RPMI7951 (cell line): ENCODE results near the gene RAP2A. TPM values are rescaled to one million over a fixed set of nuclear protein-coding genes. Genes with fewer than 3 reads are reported as not detected.

Source experiments
- DNase-seq: peaks from one replicate; pipeline ENCODE4 v3.0.0-alpha.2; 2012; ENCODE audit warnings: low read depth
- total RNA-seq: library from RNA; depleted of rRNA; stranded (reverse); fragments of >200 nt; shearing (Covaris generic); gene quantifications from 2 replicates; pipeline ENCODE4 v1.2.3, GENCODE V29; 2014

Gene RAP2A
- total RNA-seq, 1 experiment from 2014 or later = 28.2 TPM

- DNase-seq = peak; percentile 57
Observed at GRCh38 chr13:97422118-97423054, 11.6 kb upstream of the RAP2A start.

- no peak for DNase-seq
Observed at GRCh38 chr13:97423300-97424045, 10.5 kb upstream of the RAP2A start.

DNA sequence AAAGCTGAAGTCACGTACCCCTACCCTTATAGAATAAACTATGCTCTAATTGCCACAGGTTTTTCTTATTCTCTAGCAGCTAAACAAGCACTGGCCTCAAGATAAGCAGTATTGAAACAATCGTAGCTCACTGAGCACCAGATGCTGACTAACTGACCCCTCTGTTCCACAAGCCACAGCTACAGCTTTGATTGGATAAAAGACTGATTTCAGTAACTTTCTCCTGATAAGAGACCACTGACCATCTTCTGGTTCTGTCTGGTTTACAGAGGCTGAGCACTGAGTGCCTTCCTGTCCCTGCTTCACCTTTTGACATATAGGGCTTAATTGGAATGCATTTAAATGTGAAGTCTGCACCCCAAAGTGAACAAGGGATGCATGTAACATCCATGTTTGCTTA lies 8.4 kb upstream of the RAP2A start:
- no peak for DNase-seq

- no peak for DNase-seq
Observed at GRCh38 chr13:97426695-97427094, 7.3 kb upstream of the RAP2A start.

- no peak for DNase-seq
Observed at GRCh38 chr13:97429681-97430081, 4.3 kb upstream of the RAP2A start.

DNA sequence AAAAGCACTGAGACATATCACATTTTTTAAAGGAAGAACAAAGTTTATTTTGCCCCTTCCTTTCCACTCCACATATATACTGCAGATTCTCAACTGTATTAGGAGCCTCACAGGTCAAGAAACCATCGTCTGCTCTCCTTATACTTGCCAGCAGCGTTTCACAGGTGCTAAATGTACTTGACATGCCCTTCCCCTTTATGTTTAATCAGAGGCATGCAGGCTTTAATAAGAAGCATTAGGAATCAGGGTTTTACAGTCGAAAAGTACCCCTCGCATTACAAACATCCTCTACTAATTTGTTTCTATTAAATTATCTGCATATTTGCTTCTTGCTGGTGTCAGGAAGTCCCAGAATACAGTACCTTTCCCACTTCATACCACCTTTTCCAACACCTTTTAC lies 3.7 kb upstream of the RAP2A start:
- no peak for DNase-seq

GRCh38 chr13:97431171-97431764 lies 2.7 kb upstream of the RAP2A start:
- no peak for DNase-seq

- DNase-seq = no peak
Observed at GRCh38 chr13:97432232-97432916, 1.6 kb upstream of the RAP2A start.

DNA sequence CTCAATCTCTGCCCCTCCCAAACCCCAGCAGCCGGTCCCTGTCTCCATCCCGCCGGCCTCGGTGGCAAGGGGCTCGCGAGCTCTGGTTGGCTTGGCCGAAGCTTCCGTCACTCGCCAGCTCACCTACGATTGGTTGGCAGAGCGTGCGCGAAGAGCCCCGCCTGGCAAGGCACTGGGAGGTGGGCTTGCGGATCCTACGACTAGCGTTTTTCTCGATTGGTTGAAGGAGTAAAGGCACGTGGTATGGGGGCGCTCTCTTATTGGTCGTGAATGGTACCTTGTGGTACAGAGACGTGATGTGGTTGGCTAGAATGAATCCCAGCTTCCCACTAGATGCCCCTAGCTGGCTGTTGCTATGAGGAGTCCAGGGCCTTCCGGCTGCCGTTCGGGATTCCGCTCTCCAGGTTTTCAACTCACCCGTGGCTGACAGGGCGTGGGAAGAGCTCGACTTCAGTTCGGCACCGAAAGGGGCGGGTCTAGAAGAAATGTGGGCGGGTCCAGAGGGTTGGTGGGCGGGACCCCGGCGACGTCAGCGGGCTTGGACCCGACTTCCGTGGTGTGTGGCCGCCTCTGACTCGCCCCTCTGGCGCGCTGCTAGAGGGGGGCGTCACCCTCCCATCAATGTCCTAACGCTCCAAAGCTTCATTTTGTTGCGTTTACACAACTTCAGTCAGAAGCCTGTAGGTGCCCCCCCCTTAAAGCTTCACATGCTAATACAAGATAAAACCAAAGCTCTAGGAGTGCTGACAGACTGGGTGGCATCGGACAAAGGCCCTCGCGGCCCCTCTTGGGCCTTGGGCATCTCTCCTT lies 847 bp upstream of the RAP2A start:
- peak; percentile 100 for DNase-seq

DNA sequence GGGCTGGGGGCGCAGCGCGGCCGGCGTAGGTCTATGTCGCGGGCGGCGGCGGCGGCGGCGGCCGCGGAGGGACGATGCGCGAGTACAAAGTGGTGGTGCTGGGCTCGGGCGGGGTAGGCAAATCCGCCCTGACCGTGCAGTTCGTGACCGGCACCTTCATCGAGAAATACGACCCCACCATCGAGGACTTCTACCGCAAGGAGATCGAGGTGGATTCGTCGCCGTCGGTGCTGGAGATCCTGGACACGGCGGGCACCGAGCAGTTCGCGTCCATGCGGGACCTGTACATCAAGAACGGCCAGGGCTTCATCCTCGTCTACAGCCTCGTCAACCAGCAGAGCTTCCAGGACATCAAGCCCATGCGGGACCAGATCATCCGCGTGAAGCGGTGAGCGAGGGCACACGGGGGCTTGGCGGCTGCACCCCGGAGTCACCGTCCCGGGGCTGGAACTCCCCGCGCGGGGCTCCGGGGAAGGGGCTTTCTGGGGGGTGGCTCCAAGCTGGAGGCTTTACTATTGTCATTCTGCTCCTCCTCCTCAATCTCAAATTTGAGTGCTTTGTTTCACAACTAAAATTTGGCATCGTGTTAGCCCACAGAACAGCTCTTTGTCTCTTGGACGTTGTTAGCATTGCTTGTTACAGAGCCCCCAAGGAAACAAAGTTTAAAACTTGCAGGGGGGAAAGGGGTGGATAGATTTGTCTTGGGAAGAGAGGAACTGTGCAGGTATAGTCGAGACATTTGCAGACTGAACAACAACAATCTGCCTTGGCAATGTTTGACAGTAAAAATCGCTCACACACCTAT lies 630 bp downstream of the RAP2A start:
- DNase-seq = peak; percentile 15

GRCh38 chr13:97435323-97435722 lies 1.4 kb downstream of the RAP2A start:
- no peak for DNase-seq

DNA sequence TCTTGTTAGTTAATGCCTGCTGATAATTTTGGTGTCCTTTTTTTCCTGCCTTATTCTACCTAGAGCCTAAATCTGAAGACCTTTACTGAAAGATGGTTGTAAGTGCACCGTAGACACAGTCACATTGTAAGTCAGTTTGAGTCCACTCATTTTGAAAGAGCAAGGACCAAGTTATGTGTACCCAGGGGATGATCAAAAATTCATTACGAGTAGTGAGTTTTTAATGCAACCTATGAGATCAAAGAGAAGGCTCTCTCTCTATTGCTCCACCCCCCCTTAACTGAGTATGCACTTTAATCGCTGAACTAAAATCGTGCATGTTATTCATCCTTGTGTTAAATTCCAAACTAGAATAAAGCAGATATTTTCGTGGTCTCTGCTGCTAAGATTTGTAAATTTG lies 1.8 kb downstream of the RAP2A start:
- peak; percentile 7 for DNase-seq

- no peak for DNase-seq
Observed at GRCh38 chr13:97436845-97437244, 2.9 kb downstream of the RAP2A start.

DNA sequence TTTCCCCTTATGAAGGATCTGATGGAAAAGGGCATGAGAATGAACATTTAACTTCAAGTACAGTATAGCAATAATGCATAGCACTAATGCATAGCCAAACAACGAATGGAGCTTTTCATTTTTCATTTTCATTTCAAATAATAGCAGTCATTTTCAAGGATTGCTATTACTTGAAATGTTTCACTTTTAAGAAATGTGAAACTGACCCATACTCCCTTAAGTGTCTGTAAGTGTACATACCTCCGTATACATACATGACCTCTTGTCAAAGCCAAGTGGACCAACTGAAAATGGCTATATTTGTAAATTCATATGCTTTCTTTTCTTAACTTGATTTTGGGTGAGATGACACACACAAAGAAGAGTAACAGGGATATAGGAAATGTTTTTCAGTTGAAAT lies 3.8 kb downstream of the RAP2A start:
- no peak for DNase-seq

DNA sequence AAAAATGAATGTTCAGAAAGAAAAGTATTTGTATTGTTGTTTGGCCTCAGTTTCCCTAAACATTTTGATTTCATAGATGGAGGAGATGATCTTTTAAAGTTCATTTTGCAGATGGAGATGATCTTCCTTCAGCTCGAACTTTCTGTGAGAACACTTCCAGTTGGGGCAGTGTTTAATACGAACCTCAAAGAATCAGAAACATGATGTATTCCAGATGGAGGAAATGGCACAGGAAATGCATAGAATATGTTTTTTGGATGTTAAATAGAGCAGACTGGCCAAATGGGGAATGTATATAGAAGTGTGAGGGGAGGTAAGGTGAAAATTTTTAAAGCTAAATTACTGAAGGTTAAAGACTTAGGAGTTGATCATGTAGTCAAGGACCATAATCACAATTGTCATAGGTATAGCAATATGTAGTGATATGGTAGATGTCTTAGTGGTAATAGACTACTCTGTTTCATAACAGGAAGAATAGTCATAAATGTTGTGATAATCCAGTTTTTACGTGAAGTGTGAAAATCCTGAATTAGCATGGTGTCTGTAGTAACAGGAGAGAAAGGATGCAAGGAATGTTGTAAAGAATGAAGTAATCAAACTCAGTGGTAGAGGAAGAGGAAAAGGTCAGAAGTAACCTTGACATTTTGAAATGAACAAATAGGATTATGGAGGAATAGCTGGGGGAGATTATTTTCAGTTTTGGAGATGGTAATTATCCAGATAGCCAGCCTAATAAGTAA lies 5.1 kb downstream of the RAP2A start:
- no peak for DNase-seq

- no peak for DNase-seq
Observed at GRCh38 chr13:97440598-97441170, 6.7 kb downstream of the RAP2A start.

DNA sequence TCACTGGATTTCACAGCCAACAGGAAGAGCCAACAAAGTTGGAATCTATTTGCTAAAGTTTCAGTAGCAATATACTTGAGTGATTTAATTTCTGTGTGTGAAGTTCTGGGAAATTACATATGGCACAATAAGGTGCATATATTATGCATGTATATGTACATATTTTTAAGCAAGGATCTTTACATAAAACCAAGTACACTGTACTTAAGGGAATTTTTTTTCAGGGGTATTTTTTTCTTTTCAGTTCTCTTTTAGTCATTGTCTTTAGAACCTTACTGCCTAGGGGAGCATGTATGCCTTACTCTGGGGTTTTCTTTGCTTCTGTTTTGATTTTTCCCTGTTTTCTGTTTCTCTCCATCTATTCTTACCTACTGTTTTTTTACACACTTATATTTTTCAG lies 7.4 kb downstream of the RAP2A start:
- DNase-seq = no peak

GRCh38 chr13:97445522-97446187 lies 11.7 kb downstream of the RAP2A start:
- DNase-seq = no peak

DNA sequence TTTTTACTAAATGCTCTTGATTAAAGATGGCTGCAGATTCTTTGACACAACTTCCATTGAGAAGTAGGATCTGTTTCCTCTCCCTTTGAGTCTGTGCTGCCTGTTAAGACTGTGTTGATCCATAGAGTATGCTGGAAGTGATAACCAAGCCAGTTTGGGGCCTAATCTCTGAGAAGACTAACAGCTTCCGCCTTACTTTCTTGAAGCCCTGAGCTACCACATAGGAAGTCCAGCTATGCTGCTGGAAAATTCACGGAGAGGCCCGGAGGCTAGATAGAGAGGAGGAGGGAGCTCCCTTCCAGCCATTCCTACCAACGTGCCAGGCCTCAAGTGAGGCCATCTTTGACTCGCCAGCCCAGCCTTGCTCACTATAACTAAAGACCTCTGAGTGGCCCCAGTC lies 12.5 kb downstream of the RAP2A start:
- no peak for DNase-seq
